Activated B cell treated with CpG ODN at 0.5 μM for 24 hours (primary cell): ENCODE results near the gene JUP. TPM values are rescaled to one million over a fixed set of nuclear protein-coding genes. Genes with fewer than 3 reads are reported as not detected.

Experiments used
- ATAC-seq: fragments of 200-7000 bp; cut with Tn5 transposase; one replicate; pipeline ENCODE4 v1.10.0; 2021; ENCODE audit warnings: low read depth, mild to moderate bottlenecking, moderate library complexity
- CTCF ChIA-PET: fragments of 350-600 bp; sonication (Branson Sonifier 250); formaldehyde crosslinking; loops from one replicate; lab custom pipeline; 2021; ENCODE audit warnings: antibody characterized with exemption; lab: Charles Lee
- POLR2A ChIA-PET: fragments of 350-600 bp; sonication (Branson Sonifier 250); formaldehyde crosslinking; loops from one replicate; lab custom pipeline; 2021; ENCODE audit warnings: antibody characterized with exemption; lab: Charles Lee
- DNase-seq: peaks from one replicate; pipeline ENCODE4 v3.0.0; 2022
- H3K27ac Mint-ChIP-seq: one replicate; pipeline ENCODE4 v1.8.0; 2020; ENCODE audit warnings: mixed read lengths
- H3K27me3 Mint-ChIP-seq: one replicate; pipeline ENCODE4 v1.8.0; 2021; ENCODE audit warnings: mixed read lengths
- H3K36me3 Mint-ChIP-seq: one replicate; pipeline ENCODE4 v1.8.0; 2021; ENCODE audit warnings: low read depth, mixed read lengths
- H3K4me1 Mint-ChIP-seq: one replicate; pipeline ENCODE4 v1.8.0; 2021; ENCODE audit warnings: mixed read lengths
- H3K4me3 Mint-ChIP-seq: one replicate; pipeline ENCODE4 v1.8.0; 2020; ENCODE audit warnings: mild to moderate bottlenecking, mixed read lengths
- H3K9me3 Mint-ChIP-seq: one replicate; pipeline ENCODE4 v1.8.0; 2020; ENCODE audit warnings: mixed read lengths
- CTCF ChIP-seq: fragments of 200-600 bp; IDR thresholded peaks from one replicate; pipeline ENCODE4 v1.8.0; 2022; ENCODE audit warnings: antibody characterized with exemption, mild to moderate bottlenecking
- intact Hi-C: fragments of 100-400 bp; cut with micrococcal nuclease; formaldehyde crosslinking; loops from one replicate; pipeline ENCODE4 v1.15.1; 2024
- total RNA-seq: library from RNA; stranded (reverse); gene quantifications from 2 replicates; pipeline ENCODE4 v1.2.3, GENCODE V29; 2022

The JUP gene
- total RNA-seq, 1 donor from 2014 or later: 31.1 TPM

- Mint-ChIP-seq H3K9me3 (no peaks in the 10 kb centered on the region), H3K36me3 (no peaks in the 10 kb centered on the region), H3K27me3 (peaks cover 3% of the 10 kb centered on the region), H3K4me3 (no peak overlapping the region), H3K27ac (no peak overlapping the region), H3K4me1 (peaks cover 10% of the 10 kb centered on the region)
- ATAC-seq: no peak
- POLR2A ChIA-PET: interaction anchor here (0.6 kb wide), 1 partner anchor 121 kb away, joined by 3 read pairs; no protein-coding TSS in a partner anchor
- intact Hi-C loops: no loop called here
- TF ChIP-seq CTCF: no peak
- CTCF ChIA-PET: no interaction called here
- DNase-seq: no peak
Measured at GRCh38 chr17:41806685-41807445, 20.4 kb upstream of the JUP start.

- no peaks in the 10 kb centered on the region for H3K36me3 Mint-ChIP-seq
- ATAC-seq (peak; percentile 66), DNase-seq (no peak)
- peaks cover 17% of the 10 kb centered on the region for H3K4me1 Mint-ChIP-seq
- TF ChIP-seq CTCF: no peak
- H3K9me3 Mint-ChIP-seq: no peaks in the 10 kb centered on the region
- ChIA-PET CTCF (interaction anchor here (2.9 to 6.0 kb wide), 2 partner anchors 17 to 67 kb away, joined by 17 to 54 read pairs; partner anchors contain the start of genes HAP1 and JUP), POLR2A (interaction anchor here (0.7 to 1.3 kb wide), 2 partner anchors 8 to 300 kb away, joined by 3 read pairs; partner anchors contain the start of gene P3H4)
- peak overlapping the region; percentile 9 for H3K27ac Mint-ChIP-seq
- no peaks in the 10 kb centered on the region for H3K27me3 Mint-ChIP-seq
- intact Hi-C loops: no loop called here
- H3K4me3 Mint-ChIP-seq: no peak overlapping the region
Measured at GRCh38 chr17:41803049-41804020, 16.8 kb upstream of the JUP start.

- intact Hi-C loops: loop anchor here (1.0 kb wide), 3 partner anchors 15 to 315 kb away; partner anchors contain the start of gene JUP
- H3K36me3 Mint-ChIP-seq: no peaks in the 10 kb centered on the region
- peak; percentile 68 for DNase-seq
- TF ChIP-seq CTCF: peak; percentile 77
- POLR2A ChIA-PET: interaction anchor here (1.0 to 1.3 kb wide), 4 partner anchors 10 to 64 kb away, joined by 3 to 5 read pairs (median 3); partner anchors contain the start of gene P3H4
- CTCF ChIA-PET: interaction anchor here (0.9 to 6.0 kb wide), 6 partner anchors 10 to 65 kb away, joined by 3 to 54 read pairs (median 9); partner anchors contain the start of genes HAP1, JUP and P3H4
- H3K9me3 Mint-ChIP-seq: no peaks in the 10 kb centered on the region
- H3K4me1 Mint-ChIP-seq: peaks cover 17% of the 10 kb centered on the region
- ATAC-seq: peak; percentile 87
- no peak overlapping the region for H3K27ac Mint-ChIP-seq
- no peak overlapping the region for H3K4me3 Mint-ChIP-seq
- no peaks in the 10 kb centered on the region for H3K27me3 Mint-ChIP-seq
Measured at GRCh38 chr17:41801374-41802271, 15.1 kb upstream of the JUP start.

GRCh38 chr17:41800601-41801373, 14.3 kb upstream of the JUP start:
- intact Hi-C loops: loop anchor here (1.0 kb wide), 3 partner anchors 14 to 316 kb away; partner anchors contain the start of gene JUP
- Mint-ChIP-seq H3K4me1 (peaks cover 17% of the 10 kb centered on the region), H3K27ac (no peak overlapping the region), H3K27me3 (no peaks in the 10 kb centered on the region), H3K9me3 (no peaks in the 10 kb centered on the region), H3K4me3 (no peak overlapping the region), H3K36me3 (no peaks in the 10 kb centered on the region)
- no peak for TF ChIP-seq CTCF
- DNase-seq: no peak
- ATAC-seq: no peak
- ChIA-PET POLR2A (interaction anchor here (0.6 to 1.2 kb wide), 6 partner anchors 12 to 87 kb away, joined by 3 to 5 read pairs (median 3); partner anchors contain the start of gene JUP), CTCF (interaction anchor here (0.7 to 6.0 kb wide), 8 partner anchors 11 to 1906 kb away, joined by 3 to 54 read pairs (median 6); partner anchors contain the start of genes HAP1, JUP and P3H4)
